GM19351 (cell line): Measurements from ENCODE around the gene GALNT17.
"Not testable (repeated sequence)": the region's sequence is repeated elsewhere in the genome, so short reads cannot be mapped to it uniquely, and the experiment has no call there.

ENCODE experiments used
- ATAC-seq: cut with Tn5 transposase; IDR thresholded peaks from one replicate; pipeline ENCODE4 v1.9.1; 2021; ENCODE audit warnings: mild to moderate bottlenecking, moderate library complexity; ENCODE audit not compliant: unreplicated experiment

GALNT17 gene

GRCh38 chr7:71718563-71718962 lies 586.6 kb downstream of the GALNT17 start:
- no peak for ATAC-seq

- no peak for ATAC-seq
Measured at GRCh38 chr7:71721742-71722141, 589.8 kb downstream of the GALNT17 start.

GRCh38 chr7:71723859-71724258 lies 591.9 kb downstream of the GALNT17 start:
- ATAC-seq, result no peak

GRCh38 chr7:71727347-71727746 lies 595.4 kb downstream of the GALNT17 start:
- ATAC-seq, result no peak

- ATAC-seq, result no peak
Measured at GRCh38 chr7:71731740-71732139, 599.8 kb downstream of the GALNT17 start.

GRCh38 chr7:71733107-71733870 lies 601.3 kb downstream of the GALNT17 start:
- ATAC-seq, result peak; percentile 60

GRCh38 chr7:71735961-71736556 lies 604.1 kb downstream of the GALNT17 start:
- ATAC-seq, result no peak

GRCh38 chr7:71737931-71738540 lies 606.1 kb downstream of the GALNT17 start:
- ATAC-seq, result not testable (repeated sequence)

GRCh38 chr7:71739520-71740173 lies 607.7 kb downstream of the GALNT17 start:
- ATAC-seq, result no peak

- no peak for ATAC-seq
Measured at GRCh38 chr7:71740174-71740560, 608.2 kb downstream of the GALNT17 start.

GRCh38 chr7:71746006-71746405 lies 614.1 kb downstream of the GALNT17 start:
- no peak for ATAC-seq

- no peak for ATAC-seq
Measured at GRCh38 chr7:71750290-71750689, 618.3 kb downstream of the GALNT17 start.

GRCh38 chr7:71752171-71752935 lies 620.4 kb downstream of the GALNT17 start:
- ATAC-seq, result no peak

GRCh38 chr7:71753236-71753635 lies 621.3 kb downstream of the GALNT17 start:
- ATAC-seq, result no peak

GRCh38 chr7:71753956-71754664 lies 622.2 kb downstream of the GALNT17 start:
- ATAC-seq, result no peak

GRCh38 chr7:71754828-71755227 lies 622.9 kb downstream of the GALNT17 start:
- no peak for ATAC-seq

- no peak for ATAC-seq
Measured at GRCh38 chr7:71761336-71761735, 629.4 kb downstream of the GALNT17 start.
